Stimulated activated CD4-positive, alpha-beta T cell treated with anti-CD3 and anti-CD28 coated beads, Interleukin-4, amount 100 ng/mL, for 4 hours (primary cell): ENCODE results near the gene ROBO4.

ENCODE experiments used
- DNase-seq, 2 experiments: peaks; one replicate each; pipeline ENCODE4 v3.0.0-alpha.2; 2020

The ROBO4 gene

GRCh38 chr11:124917115-124917637, 19.5 kb upstream of the ROBO4 start:
- DNase-seq = no peak

- DNase-seq = no peak
Measured at GRCh38 chr11:124916370-124916710, 18.7 kb upstream of the ROBO4 start.

- DNase-seq = no peak
Measured at GRCh38 chr11:124915541-124916369, 18.1 kb upstream of the ROBO4 start.

- no peak for DNase-seq
Measured at GRCh38 chr11:124902616-124903015, 5.0 kb upstream of the ROBO4 start.

GRCh38 chr11:124900464-124900863, 2.8 kb upstream of the ROBO4 start:
- DNase-seq = no peak

GRCh38 chr11:124899383-124900145, 1.9 kb upstream of the ROBO4 start:
- DNase-seq = no peak

GRCh38 chr11:124898711-124899110, 1.0 kb upstream of the ROBO4 start:
- DNase-seq = no peak

GRCh38 chr11:124898263-124898680, 607 bp upstream of the ROBO4 start:
- DNase-seq = no peak

- DNase-seq = no peak
Measured at GRCh38 chr11:124896821-124897391, 759 bp downstream of the ROBO4 start.

GRCh38 chr11:124896071-124896750, 1.5 kb downstream of the ROBO4 start:
- DNase-seq = no peak

GRCh38 chr11:124895471-124895971, 2.1 kb downstream of the ROBO4 start:
- DNase-seq = no peak

GRCh38 chr11:124894606-124895430, 2.8 kb downstream of the ROBO4 start:
- DNase-seq = no peak

GRCh38 chr11:124893781-124894401, 3.8 kb downstream of the ROBO4 start:
- no peak for DNase-seq

GRCh38 chr11:124892750-124893454, 4.8 kb downstream of the ROBO4 start:
- no peak for DNase-seq

- DNase-seq = no peak
Measured at GRCh38 chr11:124892146-124892545, 5.5 kb downstream of the ROBO4 start.

GRCh38 chr11:124891373-124891861, 6.2 kb downstream of the ROBO4 start:
- no peak for DNase-seq

GRCh38 chr11:124890683-124891372, 6.8 kb downstream of the ROBO4 start:
- no peak for DNase-seq

- DNase-seq = no peak
Measured at GRCh38 chr11:124890151-124890550, 7.5 kb downstream of the ROBO4 start.

- DNase-seq = no peak
Measured at GRCh38 chr11:124889191-124890091, 8.2 kb downstream of the ROBO4 start.
